Activated CD4-positive, alpha-beta T cell treated with anti-CD3 and anti-CD28 coated beads for 24 hours (primary cell): ENCODE measurements around the gene SNX33.

Experiments used
- DNase-seq, 2 donors: peaks; one replicate each; pipeline ENCODE4 v3.0.0-alpha.2; 2020; ENCODE audit warnings: low read depth in 2 of 2

The SNX33 gene

GRCh38 chr15:75641179-75641503, 6.6 kb upstream of the SNX33 start:
- no peak for DNase-seq

DNA sequence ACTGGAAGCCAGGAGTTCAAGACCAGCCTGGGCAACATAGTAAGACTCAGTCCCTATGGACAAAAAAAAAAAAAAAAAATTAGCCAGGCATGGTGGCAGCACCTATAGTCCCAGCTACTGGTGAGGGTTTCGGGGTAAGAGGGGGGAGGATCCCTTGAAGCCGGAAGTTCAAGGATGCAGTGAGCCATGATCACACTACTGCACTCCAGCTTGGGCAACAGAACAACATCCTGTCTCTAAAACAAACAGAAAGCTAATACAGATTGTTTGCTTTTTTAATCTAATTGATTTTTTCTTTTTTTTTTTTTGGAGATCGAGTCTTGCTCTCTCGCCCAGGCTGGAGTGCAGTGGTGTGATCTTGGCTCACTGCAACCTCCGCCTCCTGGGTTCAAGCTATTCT, 6.1 kb upstream of the SNX33 start:
- DNase-seq = no peak

DNA sequence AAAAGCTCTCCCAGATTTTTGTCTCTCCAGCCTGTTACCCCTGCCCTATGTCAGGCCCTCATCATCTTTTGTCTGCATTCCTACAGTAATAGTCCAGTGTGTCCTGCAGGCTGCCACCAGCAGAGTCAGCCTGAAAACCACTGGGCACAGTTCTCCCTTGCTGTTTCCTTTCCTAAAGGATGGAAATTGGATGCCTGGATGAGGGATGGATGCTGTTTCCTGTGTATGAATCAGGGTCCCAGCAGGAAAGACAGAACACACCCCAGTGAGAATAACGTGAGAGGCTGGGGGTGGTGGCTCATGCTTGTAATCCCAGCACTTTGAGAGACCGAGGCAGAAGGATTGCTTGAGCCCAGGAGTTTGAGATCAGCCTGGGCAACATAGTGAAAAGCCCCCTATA, 3.3 kb upstream of the SNX33 start:
- DNase-seq = no peak

DNA sequence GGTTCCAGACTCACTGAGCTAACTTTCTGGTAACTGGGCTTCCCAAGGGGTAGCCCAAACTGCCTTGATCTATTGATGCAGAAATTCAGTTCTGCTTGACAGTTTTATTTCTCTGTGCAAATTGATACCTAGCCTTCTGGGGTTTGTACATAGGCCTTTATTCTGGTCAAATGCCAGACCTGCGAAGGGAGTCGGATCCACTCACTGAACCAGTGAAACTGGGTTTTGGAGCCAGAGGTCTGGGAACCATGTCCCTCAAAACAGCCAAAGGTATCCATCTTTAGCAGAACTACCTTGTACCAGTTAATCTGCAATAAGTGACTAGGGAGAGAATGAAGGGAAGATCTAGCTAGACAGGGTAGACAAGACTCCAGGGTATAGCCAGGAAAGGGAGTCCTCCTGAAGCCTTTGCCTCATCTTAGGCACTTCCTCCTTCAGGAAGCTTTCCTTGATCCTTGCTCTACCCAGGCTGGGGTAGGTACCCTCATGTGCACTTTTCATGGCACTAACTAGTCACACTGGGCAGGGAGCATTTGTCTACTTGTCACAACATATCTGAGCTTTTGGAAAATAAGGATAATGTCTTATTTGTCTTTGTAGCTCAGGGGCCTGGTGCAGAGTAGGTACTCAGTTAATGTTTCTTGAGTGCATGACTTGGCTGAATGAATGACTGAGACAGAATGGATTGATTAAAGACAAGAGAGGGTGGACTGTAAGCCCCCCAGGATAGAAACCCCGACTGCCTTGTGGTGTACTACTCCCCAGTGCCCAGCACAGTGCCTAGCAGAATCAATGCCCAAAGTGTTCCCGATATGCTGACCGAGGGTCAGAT, 1.4 kb upstream of the SNX33 start:
- no peak for DNase-seq

GRCh38 chr15:75646944-75647364, 758 bp upstream of the SNX33 start:
- DNase-seq = no peak

- no peak for DNase-seq
Measured at GRCh38 chr15:75648156-75649000, 666 bp downstream of the SNX33 start.

DNA sequence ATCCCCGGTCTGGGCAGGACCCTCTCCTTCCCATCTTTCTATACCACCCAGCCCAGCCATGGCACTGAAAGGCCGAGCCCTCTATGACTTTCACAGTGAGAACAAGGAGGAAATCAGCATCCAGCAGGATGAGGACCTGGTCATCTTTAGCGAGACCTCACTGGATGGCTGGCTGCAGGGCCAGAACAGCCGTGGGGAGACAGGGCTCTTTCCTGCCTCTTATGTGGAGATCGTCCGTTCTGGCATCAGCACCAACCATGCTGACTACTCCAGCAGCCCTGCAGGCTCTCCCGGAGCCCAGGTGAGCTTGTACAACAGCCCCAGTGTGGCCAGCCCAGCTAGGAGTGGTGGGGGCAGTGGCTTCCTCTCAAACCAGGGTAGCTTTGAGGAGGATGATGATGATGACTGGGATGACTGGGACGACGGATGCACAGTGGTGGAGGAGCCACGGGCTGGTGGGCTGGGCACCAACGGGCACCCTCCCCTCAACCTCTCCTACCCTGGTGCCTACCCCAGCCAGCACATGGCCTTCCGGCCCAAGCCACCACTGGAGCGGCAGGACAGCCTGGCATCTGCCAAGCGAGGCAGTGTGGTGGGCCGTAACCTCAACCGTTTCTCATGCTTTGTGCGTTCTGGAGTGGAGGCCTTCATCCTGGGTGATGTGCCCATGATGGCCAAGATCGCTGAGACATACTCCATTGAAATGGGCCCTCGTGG, 1.5 kb downstream of the SNX33 start:
- no peak for DNase-seq

DNA sequence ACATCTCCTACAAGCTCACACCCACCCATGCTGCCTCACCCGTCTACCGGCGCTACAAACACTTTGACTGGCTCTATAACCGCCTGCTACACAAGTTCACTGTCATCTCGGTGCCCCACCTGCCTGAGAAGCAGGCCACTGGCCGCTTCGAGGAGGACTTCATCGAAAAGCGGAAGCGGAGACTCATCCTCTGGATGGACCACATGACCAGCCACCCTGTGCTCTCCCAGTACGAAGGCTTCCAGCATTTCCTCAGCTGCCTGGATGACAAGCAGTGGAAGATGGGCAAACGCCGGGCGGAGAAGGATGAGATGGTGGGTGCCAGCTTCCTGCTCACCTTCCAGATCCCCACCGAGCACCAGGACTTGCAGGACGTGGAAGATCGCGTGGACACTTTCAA, 2.1 kb downstream of the SNX33 start:
- no peak for DNase-seq

DNA sequence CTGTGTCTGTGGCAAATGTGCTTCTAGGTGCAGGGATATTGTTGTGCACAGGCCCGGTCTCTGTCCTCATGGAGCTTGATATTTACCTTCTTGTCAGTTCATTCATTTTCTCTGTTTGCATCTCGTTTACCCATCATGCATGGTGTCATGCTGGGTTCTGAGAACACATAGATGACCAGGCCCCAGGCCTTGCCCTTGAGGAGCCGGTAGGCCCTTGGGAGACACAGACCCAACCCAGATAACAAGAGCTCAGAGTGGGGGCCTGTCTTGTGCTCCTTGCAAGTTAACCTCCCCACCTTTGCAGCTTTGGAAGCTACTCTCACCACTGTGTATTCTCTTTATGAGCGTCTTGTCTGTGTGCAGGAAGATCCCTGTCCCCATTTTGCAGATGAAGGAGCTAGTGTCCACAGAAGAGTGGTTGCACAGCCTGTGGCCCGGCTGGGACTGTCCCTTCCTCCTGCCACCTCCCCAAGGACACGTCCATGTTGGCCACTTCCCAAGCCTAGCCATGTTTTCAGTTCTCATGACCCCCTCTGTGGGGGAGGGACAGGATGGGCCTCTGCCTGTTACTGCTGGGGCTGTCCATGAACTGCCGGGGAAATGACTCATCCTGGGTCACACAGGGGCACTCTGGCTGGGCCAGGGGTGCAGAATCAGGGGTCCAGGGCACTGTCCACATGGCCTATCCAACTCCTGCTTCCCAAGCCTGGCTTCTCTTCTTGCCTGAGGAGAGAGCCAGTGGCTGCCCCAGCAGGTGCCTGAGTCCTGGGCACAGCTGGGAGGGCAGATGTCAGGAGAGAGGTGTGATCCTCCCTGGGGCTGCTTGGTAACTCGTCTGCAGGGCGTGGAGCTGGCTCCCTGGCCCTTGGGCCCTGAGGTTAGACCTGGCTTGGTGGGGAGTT, 3.4 kb downstream of the SNX33 start:
- no peak for DNase-seq

GRCh38 chr15:75651810-75652543, 4.3 kb downstream of the SNX33 start:
- DNase-seq = no peak

DNA sequence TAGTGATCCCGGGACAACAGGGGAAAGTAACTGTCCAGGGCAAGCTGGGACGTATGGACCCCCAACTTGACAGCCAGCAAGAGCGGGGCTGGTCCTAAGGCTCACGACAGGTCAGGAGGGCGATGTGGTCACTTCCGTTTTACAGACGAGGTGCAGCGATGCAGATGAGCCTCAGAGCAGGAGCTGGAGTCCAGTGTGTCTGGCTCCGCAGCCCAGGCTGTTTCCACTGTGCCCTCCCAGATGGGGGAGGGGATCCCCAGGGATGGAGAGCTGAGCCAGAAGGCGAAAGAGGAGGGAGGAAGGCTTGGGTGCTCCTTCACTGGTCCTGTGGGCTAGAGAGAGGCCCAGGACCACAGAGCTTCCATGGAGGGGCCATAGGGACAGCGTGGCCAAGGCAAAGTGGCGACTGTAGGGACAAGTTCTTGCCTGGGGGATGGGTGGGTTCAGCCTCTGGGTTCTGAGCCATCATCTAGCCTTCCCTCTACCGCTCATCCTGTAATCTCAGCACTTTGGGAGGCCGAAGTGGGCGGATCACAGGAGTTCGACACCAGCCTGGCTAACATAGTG, 5.7 kb downstream of the SNX33 start:
- no peak for DNase-seq

DNA sequence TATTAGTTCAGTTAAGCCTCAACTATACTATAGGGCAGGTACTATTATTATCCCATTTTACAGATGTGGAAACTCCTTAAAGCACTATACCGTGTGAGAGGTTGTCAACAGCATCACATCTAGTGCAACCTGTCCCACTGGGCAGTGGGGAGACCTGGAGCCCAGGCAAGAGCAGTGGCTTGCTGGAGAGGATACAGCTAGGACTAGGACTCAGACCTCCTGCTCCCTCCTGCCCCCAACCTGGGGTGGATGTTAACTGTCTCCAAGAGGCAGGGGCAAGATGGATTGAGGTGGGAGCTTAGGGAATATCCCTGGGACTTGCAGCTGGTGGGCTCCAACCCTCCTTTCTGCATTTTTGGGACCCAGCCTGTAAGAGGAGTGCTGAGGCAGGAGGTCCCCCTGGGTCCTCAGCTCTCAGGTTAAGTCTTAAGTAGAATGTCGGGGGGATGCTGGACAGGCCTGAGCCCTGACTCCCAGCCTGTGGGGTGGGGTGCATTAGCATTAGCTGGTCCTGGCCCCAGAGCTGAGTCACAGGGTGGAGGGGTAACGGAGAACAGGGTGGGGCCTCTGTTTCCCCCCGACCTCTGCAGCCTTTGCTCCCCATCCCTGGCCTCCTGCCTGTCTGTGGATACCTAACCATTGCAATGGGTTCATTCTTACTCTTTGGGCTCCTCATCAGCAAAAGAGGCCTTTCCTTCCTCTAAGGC, 6.6 kb downstream of the SNX33 start:
- no peak for DNase-seq

- no peak for DNase-seq
Measured at GRCh38 chr15:75655931-75656330, 8.2 kb downstream of the SNX33 start.

DNA sequence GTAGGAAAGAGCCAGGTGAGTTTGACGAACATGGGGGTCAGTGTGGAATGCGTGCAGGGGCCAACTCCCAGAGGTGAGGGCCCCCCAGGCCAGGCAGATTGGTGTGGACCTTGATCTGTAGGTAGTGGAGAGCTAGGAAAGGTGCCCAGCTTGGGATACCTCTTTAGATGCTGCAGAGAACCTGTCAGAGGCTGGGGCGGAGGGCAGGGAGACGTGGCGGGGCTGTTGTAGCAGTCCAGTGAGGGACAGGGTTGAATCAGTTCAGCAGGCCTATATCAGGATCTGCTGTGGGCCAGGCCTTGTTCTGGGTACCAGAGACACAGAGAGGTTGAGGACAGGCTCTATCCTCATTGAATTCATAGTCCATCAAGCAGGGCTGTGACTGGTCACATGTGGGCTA, 8.6 kb downstream of the SNX33 start:
- no peak for DNase-seq

- no peak for DNase-seq
Measured at GRCh38 chr15:75656813-75657212, 9.1 kb downstream of the SNX33 start.

GRCh38 chr15:75659141-75659771, 11.5 kb downstream of the SNX33 start:
- DNase-seq = no peak

DNA sequence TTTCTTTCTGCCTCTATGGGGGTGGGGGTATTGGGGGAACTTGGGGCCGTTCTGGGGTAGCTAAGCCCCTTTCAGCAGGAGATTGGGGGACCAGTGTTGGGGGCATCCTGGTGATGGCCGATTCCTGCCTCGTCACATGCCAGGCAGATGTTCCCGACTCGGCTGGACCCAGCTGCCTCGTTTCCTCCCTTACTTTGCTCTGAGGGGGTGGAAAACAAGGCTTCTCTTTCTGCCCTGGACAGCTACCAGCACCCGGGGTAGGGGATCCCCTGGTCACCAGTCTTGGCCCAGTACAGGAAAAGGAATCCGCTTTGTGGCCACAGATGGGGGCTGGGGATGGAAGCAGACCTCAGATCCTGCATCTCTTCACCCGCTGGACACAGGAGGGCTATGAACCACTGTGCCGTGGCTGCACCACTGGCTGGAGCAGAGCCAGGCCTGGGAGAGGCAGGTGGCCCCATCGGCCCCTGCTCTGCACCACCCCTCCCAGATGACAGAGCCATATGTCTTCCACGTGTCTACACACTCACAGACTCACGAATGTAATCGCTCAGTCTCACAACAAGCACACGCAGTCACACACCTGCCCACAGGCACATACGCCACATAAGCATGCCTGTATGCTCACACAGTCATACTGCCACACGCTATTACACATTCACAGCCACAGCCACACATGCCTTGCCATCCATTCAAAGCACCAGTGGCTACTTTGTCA, 12.4 kb downstream of the SNX33 start:
- no peak for DNase-seq

DNA sequence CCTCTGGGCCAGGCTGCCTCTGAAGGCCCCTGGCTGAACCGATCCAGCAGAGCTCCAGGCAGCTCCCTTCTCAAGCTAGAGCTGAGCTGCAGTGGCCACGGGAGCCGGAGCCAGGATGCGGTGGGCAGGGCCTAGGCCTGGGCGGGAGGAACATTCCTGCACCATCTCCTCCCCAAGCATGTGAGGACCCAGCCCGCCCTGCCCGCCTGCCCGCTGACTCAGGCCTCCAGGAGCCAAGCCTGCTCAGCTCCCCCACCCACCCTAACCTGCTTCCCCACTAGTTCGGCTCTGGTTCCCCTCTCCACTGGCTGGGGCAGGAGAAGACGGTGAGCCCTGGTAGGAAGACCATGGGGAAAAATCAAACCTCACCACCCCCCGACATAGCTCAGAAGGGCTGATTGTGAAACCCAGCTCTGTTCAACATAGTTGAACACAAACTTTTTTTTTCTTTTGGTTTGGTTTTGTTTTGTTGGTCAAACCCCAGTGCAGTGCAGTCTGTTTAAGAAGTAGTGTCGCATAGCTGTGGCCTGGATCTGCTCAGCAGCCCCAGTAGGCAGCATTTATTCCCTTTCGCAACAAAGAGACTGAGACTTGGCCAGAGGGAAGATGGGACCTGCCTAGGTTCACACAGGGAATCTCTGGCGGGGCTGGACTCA, 13.5 kb downstream of the SNX33 start:
- no peak for DNase-seq
